HG02885 (cell line): ENCODE data around the gene PFAS.
"Not testable (repeated sequence)": the region's sequence is repeated elsewhere in the genome, so short reads cannot be mapped to it uniquely, and the experiment has no call there.

Experiments
- ATAC-seq: cut with Tn5 transposase; IDR thresholded peaks from one replicate; pipeline ENCODE4 v1.9.1; 2021; ENCODE audit warnings: mild to moderate bottlenecking; ENCODE audit not compliant: unreplicated experiment, poor library complexity

The PFAS gene

DNA sequence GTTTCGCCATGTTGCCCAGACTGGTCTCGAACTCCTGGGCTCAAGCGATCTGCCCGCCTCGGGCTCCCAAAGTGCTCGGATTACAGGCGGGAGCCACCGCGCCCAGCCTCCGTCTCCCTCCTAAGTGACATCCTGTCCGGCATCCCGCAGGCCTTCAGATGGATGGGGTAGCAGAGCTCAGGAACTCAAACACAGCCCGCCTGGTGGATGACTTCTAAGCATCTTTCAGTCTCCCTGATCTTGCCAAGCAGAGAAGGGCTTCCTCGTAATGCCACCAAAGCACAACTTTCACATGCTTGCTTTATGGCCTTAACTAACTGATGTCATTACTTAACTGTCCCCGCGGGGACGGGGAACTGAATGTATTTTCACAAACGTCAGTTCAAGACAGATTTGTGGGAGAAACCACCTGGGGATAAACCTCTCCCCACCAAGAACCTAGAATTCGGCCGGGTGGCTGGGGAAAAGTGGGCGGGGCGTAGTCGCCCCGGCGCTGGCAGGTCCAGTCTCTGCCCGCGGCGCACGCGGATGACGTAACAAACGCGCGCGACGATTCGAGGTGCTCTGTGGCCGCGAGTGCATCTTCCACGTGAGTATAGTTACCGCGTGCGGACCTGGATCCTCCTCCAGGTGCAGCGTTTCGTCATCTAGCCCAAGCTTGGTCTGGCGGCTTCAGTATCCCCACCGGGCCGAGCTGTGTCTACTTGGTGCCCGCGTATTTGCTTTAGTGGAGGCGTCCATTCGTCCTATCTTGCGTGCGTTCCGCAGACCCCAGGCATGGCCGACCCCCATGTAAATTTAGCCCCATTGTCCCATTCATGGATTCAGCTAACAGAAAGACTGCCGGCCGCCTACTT, at the start of gene PFAS:
Gene PFAS, plus strand, starts transcription at position 539 of the 857 bp plus-strand sequence. CDS start 4,649 bp downstream, outside the sequence.
- ATAC-seq = peak; percentile 66

- no peak for ATAC-seq
These were observed 44.1 kb upstream of the PFAS start for GRCh38 chr17:8204761-8205555.

- ATAC-seq = no peak
These were observed 42.6 kb upstream of the PFAS start for GRCh38 chr17:8206536-8206935.

- ATAC-seq = peak; percentile 93
These were observed 39.0 kb upstream of the PFAS start, which contains the start of gene AURKB for GRCh38 chr17:8209907-8210760. Gene AURKB (minus strand): TSS chr17:8210575. CDS start chr17:8210224, 351 bp downstream.

- peak; percentile 3 for ATAC-seq
These were observed 38.2 kb upstream of the PFAS start for GRCh38 chr17:8210761-8211458.

- ATAC-seq = no peak
These were observed 36.5 kb upstream of the PFAS start for GRCh38 chr17:8212312-8213180.

- ATAC-seq = not testable (repeated sequence)
These were observed 35.1 kb upstream of the PFAS start for GRCh38 chr17:8214000-8214399.

- no peak for ATAC-seq
These were observed 28.1 kb upstream of the PFAS start for GRCh38 chr17:8220783-8221662.

DNA sequence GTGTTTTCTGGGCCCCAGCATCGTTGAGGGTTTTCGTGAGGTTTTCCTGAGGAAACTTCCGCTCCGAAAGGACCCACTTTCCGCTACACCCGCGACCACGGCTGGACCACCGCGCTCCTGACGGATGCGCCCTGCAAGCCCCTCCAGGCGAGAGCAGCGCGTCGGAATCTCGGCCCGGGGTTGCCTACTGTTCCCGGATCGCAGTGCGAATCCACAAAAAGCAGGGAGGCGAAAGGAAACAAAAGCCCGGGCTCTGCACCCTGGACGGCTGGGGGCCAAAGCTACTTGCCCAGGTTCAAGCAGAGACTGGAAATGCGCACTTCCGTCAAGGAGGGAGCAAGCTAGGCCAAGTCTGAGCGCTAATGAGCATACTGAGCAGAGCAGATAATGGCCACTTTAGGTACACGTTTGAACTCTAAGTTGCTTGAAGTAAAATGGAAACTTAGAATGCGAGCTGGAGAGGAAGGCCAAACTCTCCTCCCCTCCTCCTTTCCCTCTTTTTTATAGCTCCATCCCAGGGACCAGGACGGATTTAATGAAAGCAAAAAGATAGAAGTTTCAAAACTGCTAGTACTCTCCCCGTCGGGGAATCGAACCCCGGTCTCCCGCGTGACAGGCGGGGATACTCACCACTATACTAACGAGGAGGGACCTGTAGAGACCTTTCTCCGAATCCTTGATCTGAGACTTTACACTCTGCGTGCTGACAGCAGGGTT, 27.3 kb upstream of the PFAS start:
- ATAC-seq = peak; percentile 44

- ATAC-seq = peak; percentile 41
These were observed 26.8 kb upstream of the PFAS start for GRCh38 chr17:8222380-8222629.

DNA sequence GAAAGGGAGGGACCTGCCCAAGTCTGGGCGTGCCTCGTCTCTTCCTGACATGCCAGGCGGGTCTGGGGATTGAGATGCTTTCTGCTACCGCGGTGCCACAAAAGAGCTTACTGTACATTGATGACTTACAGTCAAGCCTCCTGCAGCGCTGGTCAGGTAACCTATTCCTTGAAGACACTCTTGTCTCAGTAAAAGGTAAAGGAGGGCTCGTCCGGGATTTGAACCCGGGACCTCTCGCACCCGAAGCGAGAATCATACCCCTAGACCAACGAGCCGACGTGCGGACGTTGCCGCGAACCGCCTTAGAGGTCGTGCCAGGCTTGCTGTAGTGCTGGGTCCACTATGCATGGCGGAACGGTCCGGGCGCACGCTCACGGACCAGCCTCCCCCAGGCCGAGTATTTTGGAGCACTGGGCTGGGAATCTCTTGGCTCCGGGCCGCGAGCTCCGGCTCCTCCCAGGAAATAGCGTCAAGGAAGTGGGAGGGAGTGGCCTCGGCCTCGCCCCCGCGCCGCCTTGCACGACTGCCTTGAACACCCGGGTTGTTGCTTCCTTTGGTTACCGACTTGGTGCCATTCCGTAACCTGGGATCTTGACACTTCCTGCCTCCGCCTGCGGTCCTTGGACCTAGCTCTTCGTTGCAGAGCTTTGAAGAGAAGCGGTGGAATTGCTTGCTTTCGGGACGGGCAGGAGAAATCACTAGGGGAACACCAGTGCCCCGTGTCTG, 26.3 kb upstream of the PFAS start:
- ATAC-seq = peak; percentile 36

- peak; percentile 11 for ATAC-seq
These were observed 25.5 kb upstream of the PFAS start for GRCh38 chr17:8223356-8224126.

- ATAC-seq = no peak
These were observed 23.9 kb upstream of the PFAS start for GRCh38 chr17:8224891-8225812.

DNA sequence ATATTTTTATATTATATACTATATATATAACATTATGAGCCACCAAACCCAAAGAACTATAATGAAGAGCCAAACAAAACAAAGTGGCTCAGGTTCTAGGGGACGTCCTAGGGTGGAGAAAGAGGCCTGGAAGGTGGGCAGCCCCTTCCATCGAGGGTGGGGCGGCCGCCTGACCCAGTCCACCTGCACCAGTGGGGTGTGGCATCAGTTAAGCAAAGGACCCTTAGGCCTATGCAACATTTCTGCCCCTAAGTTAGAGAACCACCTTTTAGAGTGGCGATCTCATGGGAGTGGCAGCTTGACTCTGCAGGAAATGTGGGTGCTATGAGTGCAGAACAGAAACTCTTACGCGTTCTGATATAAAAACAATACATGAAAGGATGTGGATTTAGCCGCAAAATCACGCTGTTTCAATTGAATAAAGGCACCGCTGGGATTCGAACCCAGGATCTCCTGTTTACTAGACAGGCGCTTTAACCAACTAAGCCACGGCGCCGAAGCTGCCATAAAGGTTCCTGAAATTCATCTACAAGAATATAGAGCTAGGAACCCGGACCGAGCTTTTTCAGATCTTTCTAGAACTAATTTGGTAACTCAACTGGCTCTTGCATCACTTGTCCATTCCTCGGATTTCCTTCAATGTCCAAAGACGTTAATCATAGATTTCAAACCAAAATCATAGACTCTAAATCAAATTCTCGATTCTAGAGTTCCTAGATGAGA, 23.1 kb upstream of the PFAS start:
- ATAC-seq = no peak
